Stimulated activated CD4-positive, alpha-beta T cell treated with anti-CD3 and anti-CD28 coated beads, TNF-alpha, amount 100 ng/mL, for 48 hours (primary cell): ENCODE results near the gene SLC9C2.
"Not testable (repeated sequence)": the region's sequence is repeated elsewhere in the genome, so short reads cannot be mapped to it uniquely, and the experiment has no call there.

Experiments used
- DNase-seq, 3 donors: peaks; one replicate each; pipeline ENCODE4 v3.0.0-alpha.2; 2020; ENCODE audit warnings: low read depth in 3 of 3

SLC9C2 gene

GRCh38 chr1:173580071-173580470, 22.8 kb downstream of the SLC9C2 start:
- no peak for DNase-seq

GRCh38 chr1:173573596-173573995, 29.3 kb downstream of the SLC9C2 start:
- DNase-seq: no peak

GRCh38 chr1:173572201-173572873, 30.5 kb downstream of the SLC9C2 start:
- DNase-seq: no peak

- peak in 1 of 3 donors; percentile 2 for DNase-seq
Observed at GRCh38 chr1:173570370-173571007, 32.4 kb downstream of the SLC9C2 start.

- no peak for DNase-seq
Observed at GRCh38 chr1:173568483-173568882, 34.4 kb downstream of the SLC9C2 start.

GRCh38 chr1:173563846-173564245, 39.0 kb downstream of the SLC9C2 start:
- DNase-seq: not testable (repeated sequence)

- DNase-seq: no peak
Observed at GRCh38 chr1:173562813-173563212, 40.1 kb downstream of the SLC9C2 start.

- DNase-seq: no peak
Observed at GRCh38 chr1:173561263-173561662, 41.6 kb downstream of the SLC9C2 start.

- no peak for DNase-seq
Observed at GRCh38 chr1:173560285-173560880, 42.5 kb downstream of the SLC9C2 start.

- no peak for DNase-seq
Observed at GRCh38 chr1:173555651-173556305, 47.1 kb downstream of the SLC9C2 start.

- DNase-seq: no peak
Observed at GRCh38 chr1:173554541-173555250, 48.2 kb downstream of the SLC9C2 start.

GRCh38 chr1:173554089-173554488, 48.8 kb downstream of the SLC9C2 start:
- DNase-seq: no peak

GRCh38 chr1:173553312-173553711, 49.6 kb downstream of the SLC9C2 start:
- no peak for DNase-seq

- no peak for DNase-seq
Observed at GRCh38 chr1:173551699-173552098, 51.2 kb downstream of the SLC9C2 start.

- no peak for DNase-seq
Observed at GRCh38 chr1:173549813-173550212, 53.1 kb downstream of the SLC9C2 start.

GRCh38 chr1:173545688-173546087, 57.2 kb downstream of the SLC9C2 start:
- DNase-seq: no peak

GRCh38 chr1:173536223-173536622, 66.6 kb downstream of the SLC9C2 start:
- no peak for DNase-seq

- no peak for DNase-seq
Observed at GRCh38 chr1:173532237-173532636, 70.6 kb downstream of the SLC9C2 start.

GRCh38 chr1:173530795-173531693, 71.8 kb downstream of the SLC9C2 start:
- no peak for DNase-seq

GRCh38 chr1:173529106-173529505, 73.8 kb downstream of the SLC9C2 start:
- DNase-seq: no peak
